Body of pancreas (tissue), 4 donors: ENCODE measurements around the gene RERG. TPM values are rescaled to one million over a fixed set of nuclear protein-coding genes. Genes with fewer than 3 reads are reported as not detected.

Source experiments
- ATAC-seq: fragments of 150-250 bp; one replicate; pipeline ENCODE4 v1.9.1; 2016
- DNase-seq, 4 donors: peaks; one replicate each; pipeline ENCODE4 v3.0.0-alpha.2; 2019
- H3K27ac ChIP-seq, 4 donors: fragments of 200-600 bp; sonication (generic); 1 replicate in 3 of 4; 2 replicates in 1 of 4; pipeline versions ENCODE4 v1.5.1 to v1.6.1; 2016 to 2019; ENCODE audit warnings: mild to moderate bottlenecking in 1 of 4, mixed read lengths in 1 of 4, moderate library complexity in 1 of 4
- H3K27me3 ChIP-seq, 2 donors: fragments of 200-600 bp; sonication (generic); one replicate each; pipeline ENCODE4 v1.6.0; 2016; ENCODE audit warnings: mild to moderate bottlenecking in 1 of 2
- H3K36me3 ChIP-seq, 2 donors: fragments of 200-600 bp; sonication (generic); replicated peaks in 1 of 2; 2 replicates each; pipeline ENCODE4 v1.5.1; 2016; ENCODE audit warnings: low read depth in 2 of 2; ENCODE audit not compliant: insufficient read depth in 1 of 2
- H3K4me1 ChIP-seq: fragments of 200-600 bp; sonication (generic); one replicate; pipeline ENCODE4 v1.6.0; 2016
- H3K4me3 ChIP-seq, 2 donors: fragments of 200-600 bp; sonication (generic); 1 replicate in 1 of 2; 2 replicates in 1 of 2; pipeline ENCODE4 v1.5.1; 2016 to 2019
- H3K9me3 ChIP-seq, 3 donors: fragments of 200-600 bp; sonication (generic); 1 replicate in 2 of 3; 2 replicates in 1 of 3; pipeline ENCODE4 v1.5.1; 2016
- CTCF ChIP-seq, 7 experiments: fragments of 450-650 bp in 4 of 7; fragments of 200-600 bp in 3 of 7; sonication (generic) in 3 of 7; IDR thresholded peaks; one replicate each; pipeline ENCODE4 v1.5.1; 2016 to 2019; ENCODE audit warnings: antibody characterized with exemption in 7 of 7
- POLR2A ChIP-seq, 3 donors: fragments of 450-650 bp; IDR thresholded peaks; one replicate each; pipeline ENCODE4 v1.6.1; 2016; ENCODE audit warnings: antibody characterized with exemption in 3 of 3, mild to moderate bottlenecking in 2 of 3
- WGBS, 2 donors: methylation state at CpG; one replicate each; pipeline ENCODE4 v1.1.5; 2017; 5-methylcytosine and 5-hydroxymethylcytosine counted together
- intact Hi-C: fragments of 100-400 bp; cut with DNase I; formaldehyde crosslinking; loops from one replicate; pipeline ENCODE4 v1.15.1; 2023
- total RNA-seq, 2 donors: library from RNA; depleted of rRNA; stranded (reverse); fragments of >200 nt; gene quantifications; one replicate each; pipeline ENCODE4 v1.1.0, GENCODE V29; 2016

Gene RERG
- total RNA-seq, 2 donors from 2014 or later = 10.9 to 13.8 TPM

- DNase-seq = no peak
- Histone ChIP-seq H3K4me1 (peaks cover 9% of the 10 kb centered on the region), H3K27me3 (no peaks in the 10 kb centered on the region), H3K36me3 (no peaks in the 10 kb centered on the region), H3K27ac (no peak overlapping the region), H3K4me3 (no peak overlapping the region), H3K9me3 (no peaks in the 10 kb centered on the region)
- intact Hi-C loops = loop anchor here (10.0 kb wide), 1 partner anchor 80 kb away; no protein-coding TSS in a partner anchor
- no peak for TF ChIP-seq POLR2A (IDR thresholded peaks at IDR 0.05)
- no peak for TF ChIP-seq CTCF (IDR thresholded peaks at IDR 0.05)
- WGBS, 2 donors = 37 to 49% methylated on average over 2 of the region's 2 CpGs
- ATAC-seq = no peak
Observed at GRCh38 chr12:15225136-15225862, 4.1 kb upstream of the RERG start.

- Histone ChIP-seq H3K27me3 (no peaks in the 10 kb centered on the region), H3K9me3 (no peaks in the 10 kb centered on the region), H3K4me1 (peaks cover 9% of the 10 kb centered on the region), H3K36me3 (no peaks in the 10 kb centered on the region), H3K4me3 (no peak overlapping the region), H3K27ac (no peak overlapping the region)
- intact Hi-C loops = loop anchor here (10.0 kb wide), 1 partner anchor 77 kb away; no protein-coding TSS in a partner anchor
- no peak for TF ChIP-seq CTCF (IDR thresholded peaks at IDR 0.05)
- no peak for TF ChIP-seq POLR2A (IDR thresholded peaks at IDR 0.05)
- ATAC-seq (no peak), DNase-seq (no peak)
- WGBS, 2 donors = 36 to 43% methylated on average over 3 of the region's 3 CpGs
Observed at GRCh38 chr12:15222219-15222618, 1.0 kb upstream of the RERG start.

GRCh38 chr12:15220451-15220850 lies 766 bp downstream of the RERG start:
- TF ChIP-seq POLR2A (IDR thresholded peaks at IDR 0.05) = no peak
- ATAC-seq (peak; percentile 18), DNase-seq (peak in 2 of 4 donors; percentile 17 to 22)
- no peaks in the 10 kb centered on the region for H3K36me3 ChIP-seq
- no peaks in the 10 kb centered on the region for H3K9me3 ChIP-seq
- peaks cover 9% of the 10 kb centered on the region for H3K4me1 ChIP-seq
- WGBS, 2 donors = 39 to 41% methylated on average over 4 of the region's 4 CpGs
- H3K4me3 ChIP-seq = no peak overlapping the region
- H3K27me3 ChIP-seq = no peaks in the 10 kb centered on the region
- intact Hi-C loops = loop anchor here (10.0 kb wide), 1 partner anchor 76 kb away; no protein-coding TSS in a partner anchor
- H3K27ac ChIP-seq = peak overlapping the region; percentile 3 to 64 (median 60)

- TF ChIP-seq CTCF (IDR thresholded peaks at IDR 0.05) (no peak), POLR2A (IDR thresholded peaks at IDR 0.05) (no peak)
- ATAC-seq = no peak
- intact Hi-C loops = no loop called here
- DNase-seq = no peak
- Histone ChIP-seq H3K4me1 (peaks cover 9% of the 10 kb centered on the region), H3K27ac (no peak overlapping the region), H3K4me3 (no peak overlapping the region), H3K27me3 (no peaks in the 10 kb centered on the region), H3K36me3 (no peaks in the 10 kb centered on the region), H3K9me3 (no peaks in the 10 kb centered on the region)
- WGBS, 2 donors = 57 to 64% methylated on average over 6 of the region's 6 CpGs
Observed at GRCh38 chr12:15218794-15219193, 2.4 kb downstream of the RERG start.

GRCh38 chr12:15216036-15216889 lies 5.0 kb downstream of the RERG start:
- Histone ChIP-seq H3K4me1 (peaks cover 4% of the 10 kb centered on the region), H3K4me3 (no peak overlapping the region), H3K27me3 (no peaks in the 10 kb centered on the region), H3K9me3 (no peaks in the 10 kb centered on the region), H3K36me3 (no peaks in the 10 kb centered on the region), H3K27ac (no peak overlapping the region)
- ATAC-seq (no peak), DNase-seq (no peak)
- WGBS, 2 donors = 36 to 38% methylated on average over 5 of the region's 5 CpGs
- intact Hi-C loops = no loop called here
- TF ChIP-seq POLR2A (IDR thresholded peaks at IDR 0.05) = no peak
- no peak for TF ChIP-seq CTCF (IDR thresholded peaks at IDR 0.05)
